22Rv1 (cell line): ENCODE data around the gene TMX1.

Experiments used
- ZFX ChIP-seq: fragments of 450-650 bp; IDR thresholded peaks from 2 replicates; pipeline ENCODE4 v1.6.1; 2017; ENCODE audit warnings: antibody characterized with exemption, borderline replicate concordance
- TF ChIP-seq, protein P1 (sequence below): fragments of 450-650 bp; IDR thresholded peaks from 2 replicates; pipeline ENCODE4 v1.5.1; 2017; ENCODE audit warnings: mild to moderate bottlenecking

DNA sequence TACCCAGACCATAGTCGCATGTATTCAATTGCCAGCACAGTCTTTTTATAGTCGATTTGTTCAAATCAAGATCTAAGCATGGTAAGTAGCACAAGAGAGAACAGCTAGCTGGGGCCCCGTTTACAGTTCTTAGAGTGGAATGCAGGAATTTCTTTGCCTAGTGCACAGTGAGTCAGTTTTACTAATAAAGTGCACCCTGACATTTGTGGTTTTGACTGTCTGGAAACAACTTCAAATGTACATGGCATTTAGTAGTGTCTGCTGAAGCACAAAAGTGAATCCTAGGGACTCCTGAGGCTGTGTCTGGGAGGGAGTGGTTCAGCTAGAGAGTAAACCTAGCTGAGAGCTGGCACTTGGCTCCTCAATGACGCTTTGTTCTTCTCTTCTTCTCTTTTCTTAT, 64.9 kb downstream of the TMX1 start:
- TF ChIP-seq, protein P1, sequence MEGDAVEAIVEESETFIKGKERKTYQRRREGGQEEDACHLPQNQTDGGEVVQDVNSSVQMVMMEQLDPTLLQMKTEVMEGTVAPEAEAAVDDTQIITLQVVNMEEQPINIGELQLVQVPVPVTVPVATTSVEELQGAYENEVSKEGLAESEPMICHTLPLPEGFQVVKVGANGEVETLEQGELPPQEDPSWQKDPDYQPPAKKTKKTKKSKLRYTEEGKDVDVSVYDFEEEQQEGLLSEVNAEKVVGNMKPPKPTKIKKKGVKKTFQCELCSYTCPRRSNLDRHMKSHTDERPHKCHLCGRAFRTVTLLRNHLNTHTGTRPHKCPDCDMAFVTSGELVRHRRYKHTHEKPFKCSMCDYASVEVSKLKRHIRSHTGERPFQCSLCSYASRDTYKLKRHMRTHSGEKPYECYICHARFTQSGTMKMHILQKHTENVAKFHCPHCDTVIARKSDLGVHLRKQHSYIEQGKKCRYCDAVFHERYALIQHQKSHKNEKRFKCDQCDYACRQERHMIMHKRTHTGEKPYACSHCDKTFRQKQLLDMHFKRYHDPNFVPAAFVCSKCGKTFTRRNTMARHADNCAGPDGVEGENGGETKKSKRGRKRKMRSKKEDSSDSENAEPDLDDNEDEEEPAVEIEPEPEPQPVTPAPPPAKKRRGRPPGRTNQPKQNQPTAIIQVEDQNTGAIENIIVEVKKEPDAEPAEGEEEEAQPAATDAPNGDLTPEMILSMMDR = no peak
- no peak for TF ChIP-seq ZFX
